ENCODE results near the gene RILPL1. TPM values are rescaled to one million over a fixed set of nuclear protein-coding genes. Genes with fewer than 3 reads are reported as not detected.

RILPL1 gene
- total RNA-seq, 2 experiments from 2014 or later: 2.9 TPM

DNA sequence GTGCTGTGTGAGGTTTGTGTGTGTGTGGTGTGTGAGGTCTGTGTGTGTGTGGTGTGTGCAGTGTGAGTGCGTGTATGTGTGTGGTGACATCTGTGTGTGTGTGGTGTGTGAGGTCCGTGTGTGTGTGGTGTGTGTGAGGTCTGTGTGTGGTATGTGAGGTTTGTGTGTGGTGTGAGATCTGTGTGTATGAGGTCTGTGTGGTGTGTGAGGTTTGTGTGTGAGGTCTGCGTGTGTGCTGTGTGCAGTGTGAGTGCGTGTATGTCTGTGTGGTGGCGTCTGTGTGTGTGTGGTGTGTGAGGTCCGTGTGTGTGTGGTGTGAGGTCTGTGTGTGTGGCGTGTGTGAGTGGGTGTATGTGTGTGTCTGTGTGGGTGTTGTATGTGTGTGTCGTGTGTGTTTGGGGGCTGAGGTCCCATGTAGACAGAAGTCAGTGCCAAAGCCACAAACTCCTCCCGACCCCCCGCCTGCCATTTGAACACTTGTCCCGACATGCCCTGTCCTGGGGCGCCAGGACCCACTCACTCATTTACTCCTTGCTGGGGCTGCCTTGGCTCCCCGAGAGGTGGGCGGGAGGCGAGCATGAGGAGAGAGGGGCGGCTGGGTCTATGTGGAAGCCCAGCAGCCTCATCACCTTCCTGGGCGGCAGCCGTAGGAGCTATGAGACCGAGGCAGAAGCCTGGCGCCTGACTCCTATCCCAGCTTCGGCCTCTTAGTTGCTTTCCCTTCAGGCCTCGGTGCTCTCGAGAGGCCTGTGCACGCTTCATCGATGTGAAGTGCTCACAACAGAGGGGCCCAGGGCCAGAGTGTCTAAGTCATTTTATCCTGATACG lies 20.5 kb downstream of the RILPL1 start:
- ChIA-PET CTCF (no interaction called here), POLR2A (no interaction called here)
- Mint-ChIP-seq H3K4me3 (no peak overlapping the region), H3K4me1 (ENCODE audit: low read depth) (no peaks in the 10 kb centered on the region), H3K36me3 (ENCODE audit: low read depth) (peaks cover 2% of the 10 kb centered on the region), H3K27ac (no peak overlapping the region), H3K9me3 (no peaks in the 10 kb centered on the region), H3K27me3 (no peaks in the 10 kb centered on the region)
- peak; percentile 13 for ATAC-seq
- TF ChIP-seq, protein P1, sequence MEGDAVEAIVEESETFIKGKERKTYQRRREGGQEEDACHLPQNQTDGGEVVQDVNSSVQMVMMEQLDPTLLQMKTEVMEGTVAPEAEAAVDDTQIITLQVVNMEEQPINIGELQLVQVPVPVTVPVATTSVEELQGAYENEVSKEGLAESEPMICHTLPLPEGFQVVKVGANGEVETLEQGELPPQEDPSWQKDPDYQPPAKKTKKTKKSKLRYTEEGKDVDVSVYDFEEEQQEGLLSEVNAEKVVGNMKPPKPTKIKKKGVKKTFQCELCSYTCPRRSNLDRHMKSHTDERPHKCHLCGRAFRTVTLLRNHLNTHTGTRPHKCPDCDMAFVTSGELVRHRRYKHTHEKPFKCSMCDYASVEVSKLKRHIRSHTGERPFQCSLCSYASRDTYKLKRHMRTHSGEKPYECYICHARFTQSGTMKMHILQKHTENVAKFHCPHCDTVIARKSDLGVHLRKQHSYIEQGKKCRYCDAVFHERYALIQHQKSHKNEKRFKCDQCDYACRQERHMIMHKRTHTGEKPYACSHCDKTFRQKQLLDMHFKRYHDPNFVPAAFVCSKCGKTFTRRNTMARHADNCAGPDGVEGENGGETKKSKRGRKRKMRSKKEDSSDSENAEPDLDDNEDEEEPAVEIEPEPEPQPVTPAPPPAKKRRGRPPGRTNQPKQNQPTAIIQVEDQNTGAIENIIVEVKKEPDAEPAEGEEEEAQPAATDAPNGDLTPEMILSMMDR (IDR thresholded peaks at IDR 0.05): no peak
- intact Hi-C loops (cut with micrococcal nuclease): no loop called here
- no peak for DNase-seq

DNA sequence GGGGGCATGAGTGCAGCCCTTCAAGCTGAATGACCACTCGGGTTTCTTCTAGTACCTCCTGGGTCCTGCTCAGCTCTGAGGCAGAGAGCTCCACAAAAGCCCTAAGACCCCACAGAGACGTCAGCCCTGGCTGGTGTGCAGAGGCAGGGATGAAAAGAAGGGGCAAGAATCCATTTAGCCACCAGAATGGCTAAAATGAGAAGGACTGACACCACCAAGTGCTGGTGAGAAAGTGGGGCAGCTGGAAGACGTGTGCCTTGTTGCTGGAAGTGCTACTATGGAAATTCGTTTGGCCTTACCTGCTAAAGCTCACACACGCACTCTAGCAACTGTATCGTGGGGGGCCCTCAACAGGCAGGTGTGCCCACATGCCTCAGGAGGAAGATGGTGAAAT lies 26.7 kb downstream of the RILPL1 start:
- no peak for DNase-seq
- POLR2A ChIA-PET: interaction anchor here (0.6 kb wide), 1 partner anchor 238 kb away, joined by 4 read pairs; no protein-coding TSS in a partner anchor
- H3K9me3 Mint-ChIP-seq: no peaks in the 10 kb centered on the region
- no peaks in the 10 kb centered on the region for H3K4me1 Mint-ChIP-seq (ENCODE audit: low read depth)
- CTCF ChIA-PET: no interaction called here
- no peak overlapping the region for H3K27ac Mint-ChIP-seq
- no peak for ATAC-seq
- TF ChIP-seq, protein P1 (IDR thresholded peaks at IDR 0.05): no peak
- no peaks in the 10 kb centered on the region for H3K27me3 Mint-ChIP-seq
- intact Hi-C loops (cut with micrococcal nuclease): no loop called here
- no peak overlapping the region for H3K4me3 Mint-ChIP-seq
- H3K36me3 Mint-ChIP-seq (ENCODE audit: low read depth): no peaks in the 10 kb centered on the region

DNA sequence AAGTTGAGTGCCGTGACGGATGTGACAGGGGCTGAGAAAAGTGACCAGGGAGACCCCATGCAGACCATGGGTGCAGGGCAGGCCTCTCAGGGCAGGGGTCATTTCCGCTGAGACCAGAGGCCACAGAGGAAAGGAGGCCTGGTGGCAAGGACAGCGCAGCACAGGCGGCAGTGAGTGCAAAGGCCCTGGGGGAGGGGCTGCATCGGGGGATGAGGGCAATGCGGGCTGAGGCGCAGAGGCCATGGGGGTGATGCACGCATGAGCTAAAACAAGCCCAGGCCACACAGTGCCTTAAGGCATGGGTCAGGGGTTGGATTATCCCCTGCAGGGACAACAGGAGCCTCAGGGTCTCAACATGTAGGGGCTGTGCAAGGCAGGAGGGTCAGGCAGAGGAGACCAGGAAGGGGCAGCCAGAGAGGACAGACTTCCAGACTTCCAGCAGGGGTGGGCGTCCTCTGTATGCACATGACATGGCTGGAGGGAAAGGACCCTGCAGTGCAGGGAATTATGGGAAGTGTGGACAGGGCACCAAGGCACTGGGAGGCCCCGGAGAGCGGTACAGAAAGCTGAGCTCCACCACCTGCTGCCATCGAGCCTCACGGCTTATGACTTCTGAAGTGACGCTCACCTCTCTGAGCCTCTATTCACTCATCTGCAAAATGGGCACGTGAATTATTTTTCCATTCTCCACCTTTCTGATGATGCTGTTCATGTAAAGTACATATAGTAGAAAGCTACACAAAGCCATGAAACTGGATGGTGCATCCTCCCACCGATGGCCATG lies 27.3 kb downstream of the RILPL1 start:
- Mint-ChIP-seq H3K4me3 (no peak overlapping the region), H3K4me1 (ENCODE audit: low read depth) (no peaks in the 10 kb centered on the region), H3K27ac (no peak overlapping the region), H3K27me3 (no peaks in the 10 kb centered on the region), H3K9me3 (no peaks in the 10 kb centered on the region), H3K36me3 (ENCODE audit: low read depth) (no peaks in the 10 kb centered on the region)
- intact Hi-C loops (cut with micrococcal nuclease): no loop called here
- ATAC-seq: no peak
- ChIA-PET POLR2A (interaction anchor here (0.6 kb wide), 1 partner anchor 237 kb away, joined by 4 read pairs; no protein-coding TSS in a partner anchor), CTCF (no interaction called here)
- no peak for DNase-seq
- TF ChIP-seq, protein P1 (IDR thresholded peaks at IDR 0.05): no peak

DNA sequence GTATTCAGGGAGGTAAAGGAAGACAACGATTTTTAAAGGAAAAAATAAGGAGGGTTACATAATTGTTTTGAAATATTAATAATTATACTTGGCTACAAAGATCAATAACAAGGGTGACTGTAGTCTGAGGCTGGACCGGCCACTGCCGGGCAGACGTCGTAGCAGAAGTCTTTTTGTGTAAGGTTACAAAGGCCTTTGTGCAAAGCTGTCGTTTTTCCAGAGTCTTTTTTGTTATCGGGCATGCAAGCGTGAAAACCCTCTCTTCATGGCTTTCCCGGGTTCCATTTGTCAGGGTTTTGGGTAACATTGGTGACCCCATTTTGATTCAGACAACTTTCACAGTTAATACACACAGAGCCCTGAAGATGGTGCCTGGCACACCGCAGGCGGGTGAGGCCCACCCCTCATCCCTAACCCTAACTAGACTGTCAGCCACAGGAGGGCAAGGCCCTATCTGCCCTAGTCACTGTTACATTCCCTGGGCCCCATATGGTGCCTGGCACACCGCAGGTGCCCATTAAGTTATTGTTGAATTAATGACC lies 31.3 kb downstream of the RILPL1 start:
- TF ChIP-seq, protein P1 (IDR thresholded peaks at IDR 0.05): no peak
- Mint-ChIP-seq H3K36me3 (ENCODE audit: low read depth) (no peaks in the 10 kb centered on the region), H3K27ac (no peak overlapping the region), H3K9me3 (no peaks in the 10 kb centered on the region), H3K4me3 (no peak overlapping the region), H3K4me1 (ENCODE audit: low read depth) (no peaks in the 10 kb centered on the region), H3K27me3 (no peaks in the 10 kb centered on the region)
- intact Hi-C loops (cut with micrococcal nuclease): no loop called here
- DNase-seq: no peak
- CTCF ChIA-PET: no interaction called here
- ATAC-seq: no peak
- POLR2A ChIA-PET: no interaction called here

DNA sequence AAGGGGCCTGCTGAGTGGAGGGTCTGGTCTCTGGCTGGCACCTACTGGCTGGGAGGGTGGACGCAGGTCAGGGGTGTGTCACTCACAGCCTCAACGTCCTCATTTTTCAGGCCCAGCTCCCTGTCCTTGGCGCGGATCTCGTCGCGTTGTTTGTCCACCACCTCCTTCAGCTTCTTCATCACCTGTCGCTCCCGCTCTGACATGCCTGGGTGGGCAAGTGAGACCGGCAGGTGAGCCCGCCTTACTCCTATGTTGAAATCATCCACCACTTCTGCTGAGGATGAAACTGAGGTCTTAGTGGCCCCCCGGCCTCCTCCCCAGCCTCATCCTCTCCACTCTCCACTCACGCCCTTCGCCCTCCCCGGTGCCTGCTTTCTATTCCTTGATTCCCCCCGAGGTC lies 34.2 kb downstream of the RILPL1 start:
- intact Hi-C loops (cut with micrococcal nuclease): no loop called here
- no peak for ATAC-seq
- ChIA-PET CTCF (no interaction called here), POLR2A (no interaction called here)
- no peaks in the 10 kb centered on the region for H3K27me3 Mint-ChIP-seq
- TF ChIP-seq, protein P1 (IDR thresholded peaks at IDR 0.05): no peak
- DNase-seq: no peak
- no peaks in the 10 kb centered on the region for H3K36me3 Mint-ChIP-seq (ENCODE audit: low read depth)
- no peaks in the 10 kb centered on the region for H3K4me1 Mint-ChIP-seq (ENCODE audit: low read depth)
- no peaks in the 10 kb centered on the region for H3K9me3 Mint-ChIP-seq
- no peak overlapping the region for H3K27ac Mint-ChIP-seq
- H3K4me3 Mint-ChIP-seq: no peak overlapping the region

All from activated CD8-positive, alpha-beta T cell treated with anti-CD3 and anti-CD28 coated beads for 36 hours (primary cell).